NCI-H1436 (cell line): Measurements from ENCODE around the gene MACF1.
"Not testable (repeated sequence)": the region's sequence is repeated elsewhere in the genome, so short reads cannot be mapped to it uniquely, and the experiment has no call there.

Experiments
- DNase-seq: peaks from one replicate; lab custom pipeline; 2025; lab: John Stamatoyannopoulos, UW

MACF1 gene

GRCh38 chr1:39493043-39493810 lies 288.7 kb downstream of the MACF1 start:
- DNase-seq, result not testable (repeated sequence)

- DNase-seq, result no peak
Measured at GRCh38 chr1:39494671-39495410, 290.3 kb downstream of the MACF1 start.

GRCh38 chr1:39496520-39496919 lies 292.0 kb downstream of the MACF1 start:
- not testable (repeated sequence) for DNase-seq

- DNase-seq, result no peak
Measured at GRCh38 chr1:39497585-39497984, 293.1 kb downstream of the MACF1 start.

- not testable (repeated sequence) for DNase-seq
Measured at GRCh38 chr1:39498096-39498710, 293.7 kb downstream of the MACF1 start.

- DNase-seq, result not testable (repeated sequence)
Measured at GRCh38 chr1:39498821-39499220, 294.3 kb downstream of the MACF1 start.

- no peak for DNase-seq
Measured at GRCh38 chr1:39499668-39500067, 295.2 kb downstream of the MACF1 start.

- no peak for DNase-seq
Measured at GRCh38 chr1:39500862-39501389, 296.4 kb downstream of the MACF1 start.

GRCh38 chr1:39501666-39502065 lies 297.2 kb downstream of the MACF1 start:
- DNase-seq, result no peak

- not testable (repeated sequence) for DNase-seq
Measured at GRCh38 chr1:39504436-39504835, 299.9 kb downstream of the MACF1 start.

GRCh38 chr1:39505289-39505688 lies 300.8 kb downstream of the MACF1 start:
- no peak for DNase-seq

- DNase-seq, result no peak
Measured at GRCh38 chr1:39507230-39507928, 302.9 kb downstream of the MACF1 start.

GRCh38 chr1:39508266-39508665 lies 303.8 kb downstream of the MACF1 start:
- no peak for DNase-seq

GRCh38 chr1:39508857-39509305 lies 304.4 kb downstream of the MACF1 start:
- no peak for DNase-seq

GRCh38 chr1:39509360-39510009 lies 305.0 kb downstream of the MACF1 start:
- DNase-seq, result no peak

GRCh38 chr1:39510570-39511186 lies 306.2 kb downstream of the MACF1 start:
- DNase-seq, result not testable (repeated sequence)

GRCh38 chr1:39511477-39511876 lies 307.0 kb downstream of the MACF1 start:
- not testable (repeated sequence) for DNase-seq

GRCh38 chr1:39512234-39512847 lies 307.8 kb downstream of the MACF1 start:
- not testable (repeated sequence) for DNase-seq

GRCh38 chr1:39514710-39515124 lies 310.2 kb downstream of the MACF1 start:
- not testable (repeated sequence) for DNase-seq
